Cortex of kidney (tissue), 1 donor: Measurements from ENCODE around the gene ABCC1.
"Not testable (repeated sequence)": the region's sequence is repeated elsewhere in the genome, so short reads cannot be mapped to it uniquely, and the experiment has no call there.

Experiments used
- DNase-seq: peaks from one replicate; lab custom pipeline; 2025; lab: John Stamatoyannopoulos, UW

ABCC1 gene

GRCh38 chr16:15946257-15947044 lies 3.0 kb upstream of the ABCC1 start:
- DNase-seq = no peak

- DNase-seq = no peak
These were observed 1.4 kb upstream of the ABCC1 start for GRCh38 chr16:15947983-15948509.

- DNase-seq = no peak
These were observed 745 bp upstream of the ABCC1 start for GRCh38 chr16:15948532-15949209.

GRCh38 chr16:15950161-15950854 lies 892 bp downstream of the ABCC1 start:
- no peak for DNase-seq

- no peak for DNase-seq
These were observed 1.5 kb downstream of the ABCC1 start for GRCh38 chr16:15950869-15951268.

GRCh38 chr16:15951852-15952251 lies 2.4 kb downstream of the ABCC1 start:
- no peak for DNase-seq

GRCh38 chr16:15952265-15952711 lies 2.9 kb downstream of the ABCC1 start:
- DNase-seq = no peak

- no peak for DNase-seq
These were observed 4.1 kb downstream of the ABCC1 start for GRCh38 chr16:15953477-15953876.

- no peak for DNase-seq
These were observed 4.8 kb downstream of the ABCC1 start for GRCh38 chr16:15953929-15954813.

- no peak for DNase-seq
These were observed 5.4 kb downstream of the ABCC1 start for GRCh38 chr16:15954814-15955151.

GRCh38 chr16:15955425-15955824 lies 6.0 kb downstream of the ABCC1 start:
- DNase-seq = no peak

- not testable (repeated sequence) for DNase-seq
These were observed 6.7 kb downstream of the ABCC1 start for GRCh38 chr16:15956106-15956505.

- DNase-seq = no peak
These were observed 9.4 kb downstream of the ABCC1 start for GRCh38 chr16:15958703-15959348.

GRCh38 chr16:15960124-15960971 lies 10.9 kb downstream of the ABCC1 start:
- DNase-seq = no peak

- DNase-seq = no peak
These were observed 11.7 kb downstream of the ABCC1 start for GRCh38 chr16:15961060-15961511.

- DNase-seq = no peak
These were observed 12.2 kb downstream of the ABCC1 start for GRCh38 chr16:15961571-15962090.

- DNase-seq = no peak
These were observed 14.0 kb downstream of the ABCC1 start for GRCh38 chr16:15963307-15963910.

GRCh38 chr16:15966420-15966819 lies 17.0 kb downstream of the ABCC1 start:
- DNase-seq = no peak

- no peak for DNase-seq
These were observed 17.6 kb downstream of the ABCC1 start for GRCh38 chr16:15966836-15967546.
